ENCODE measurements around the gene FAM221B. TPM values are rescaled to one million over a fixed set of nuclear protein-coding genes. Genes with fewer than 3 reads are reported as not detected.

Gene FAM221B
- total RNA-seq, 1 experiment from 2014 or later, result not detected

- no peak overlapping the region for H3K27ac ChIP-seq
- no peaks in the 10 kb centered on the region for H3K9me3 ChIP-seq (replicated peaks)
- DNase-seq (ENCODE audit: low read depth in 1 of 2, low spot score in 2 of 2), result no peak
Observed at GRCh38 chr9:35820076-35820475, 8.5 kb downstream of the FAM221B start.

GRCh38 chr9:35818341-35818740 lies 10.2 kb downstream of the FAM221B start:
- no peak for DNase-seq (ENCODE audit: low read depth in 1 of 2, low spot score in 2 of 2)
- peaks cover 8% of the 10 kb centered on the region for H3K4me1 ChIP-seq (replicated peaks)
- H3K27ac ChIP-seq, result no peak overlapping the region
- no peaks in the 10 kb centered on the region for H3K27me3 ChIP-seq (replicated peaks)
- no peaks in the 10 kb centered on the region for H3K9me3 ChIP-seq (replicated peaks)
- peaks cover 3% of the 10 kb centered on the region; the same call in 1 of the 2 replicates for H3K36me3 ChIP-seq
- H3K4me3 ChIP-seq, result no peak overlapping the region

More at GRCh38 chr9:35820076-35820475, 8.5 kb downstream of the FAM221B start:
- H3K4me3 ChIP-seq, result no peak overlapping the region
- H3K4me1 ChIP-seq (replicated peaks), result no peaks in the 10 kb centered on the region
- no peaks in the 10 kb centered on the region for H3K36me3 ChIP-seq
- no peaks in the 10 kb centered on the region for H3K27me3 ChIP-seq (replicated peaks)

GRCh38 chr9:35816708-35817107 lies 11.8 kb downstream of the FAM221B start:
- H3K27ac ChIP-seq, result no peak overlapping the region
- DNase-seq (ENCODE audit: low read depth in 1 of 2, low spot score in 2 of 2), result no peak
- H3K4me1 ChIP-seq (replicated peaks), result peaks cover 17% of the 10 kb centered on the region
- H3K4me3 ChIP-seq, result no peak overlapping the region
- peaks cover 3% of the 10 kb centered on the region; the same call in 1 of the 2 replicates for H3K36me3 ChIP-seq
- H3K9me3 ChIP-seq (replicated peaks), result no peaks in the 10 kb centered on the region
- no peaks in the 10 kb centered on the region for H3K27me3 ChIP-seq (replicated peaks)

DNA sequence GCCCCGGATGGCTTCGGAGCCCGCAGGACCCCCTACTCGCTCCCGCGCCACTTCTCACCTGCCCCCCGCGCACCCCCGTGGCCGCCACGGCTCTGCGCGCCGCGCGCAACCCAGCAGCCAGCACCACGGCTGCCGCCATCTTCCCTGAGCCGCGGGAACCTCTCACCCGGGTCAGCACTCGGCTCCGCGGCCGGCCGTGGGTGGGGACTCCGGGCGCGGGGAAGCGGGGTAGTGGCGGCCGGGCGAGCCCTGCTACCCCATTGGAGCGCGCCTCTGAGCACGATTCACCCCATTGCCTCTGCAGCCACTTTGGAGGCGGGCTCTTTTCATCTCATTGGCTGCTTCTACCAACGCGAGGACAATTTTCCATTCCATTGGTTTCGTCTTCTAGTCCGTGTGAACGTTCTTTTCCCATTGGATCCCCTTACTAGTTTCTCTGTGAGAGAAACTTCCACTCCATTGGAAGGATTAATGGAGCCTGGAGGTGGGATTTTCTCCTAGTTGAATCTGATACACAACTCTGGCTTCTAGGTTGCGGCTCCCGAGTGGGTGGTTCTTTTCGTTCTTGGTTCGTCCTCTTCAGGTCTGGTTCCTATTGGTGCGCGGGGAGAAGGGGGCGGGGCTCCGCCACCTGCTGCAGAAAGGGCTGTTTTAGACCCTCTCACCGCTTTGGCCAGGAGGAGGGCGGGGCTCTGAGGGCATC lies 13.5 kb downstream of the FAM221B start, which contains the start of gene HINT2:
TSS of gene HINT2 (minus strand) at position 202 of the 703 bp plus-strand sequence. CDS start at position 139, 63 bp downstream.
- Histone ChIP-seq H3K36me3 (peaks cover 3% of the 10 kb centered on the region; the same call in 1 of the 2 replicates), H3K4me3 (peak within 1 kb of the TSS; percentile 78), H3K9me3 (replicated peaks) (no peaks in the 10 kb centered on the region), H3K4me1 (replicated peaks) (peaks cover 21% of the 10 kb centered on the region), H3K27me3 (replicated peaks) (no peaks in the 10 kb centered on the region), H3K27ac (peak within 1 kb of the TSS; percentile 48)
- DNase-seq (ENCODE audit: low read depth in 1 of 2, low spot score in 2 of 2), result peak; percentile 89 to 92

DNA sequence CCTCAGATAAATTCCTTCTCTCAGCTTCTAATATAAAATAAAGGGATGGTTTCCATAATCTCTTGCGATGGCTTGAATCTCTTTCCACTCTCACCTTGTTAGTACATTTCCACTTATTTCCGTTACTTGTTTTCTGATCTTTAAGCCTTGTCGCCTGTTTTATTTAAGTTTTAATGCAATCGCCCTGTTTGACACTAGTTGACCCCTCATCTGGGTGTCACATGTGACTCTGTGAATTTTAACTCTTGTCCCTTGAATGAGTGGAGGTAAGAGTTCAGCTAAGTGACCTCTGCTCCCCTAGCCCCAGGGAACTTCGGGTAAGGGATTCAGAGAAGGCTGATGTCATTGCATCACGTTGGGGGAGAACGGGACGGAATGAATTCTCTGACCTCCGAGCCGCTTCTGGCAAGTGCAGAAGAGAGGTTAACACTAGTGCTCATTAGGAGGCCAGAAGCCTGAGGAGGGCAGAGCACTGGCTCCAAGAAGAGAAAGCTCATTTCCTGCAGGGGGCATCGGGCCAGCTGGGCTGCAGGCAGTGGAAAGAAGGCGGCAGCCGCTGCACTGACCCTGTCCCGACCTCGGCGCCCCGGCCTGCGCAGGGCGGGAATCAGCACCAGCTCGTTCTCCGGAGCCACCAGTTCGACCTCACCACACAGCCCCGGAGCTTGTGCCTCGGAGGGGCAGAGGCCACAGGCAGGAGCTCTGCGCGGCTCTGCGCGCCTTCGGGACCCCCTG lies 14.3 kb downstream of the FAM221B start:
- Histone ChIP-seq H3K27ac (peak overlapping the region; percentile 48), H3K4me3 (peak overlapping the region; percentile 78), H3K9me3 (replicated peaks) (no peaks in the 10 kb centered on the region), H3K27me3 (replicated peaks) (no peaks in the 10 kb centered on the region), H3K4me1 (replicated peaks) (peaks cover 21% of the 10 kb centered on the region), H3K36me3 (peaks cover 3% of the 10 kb centered on the region; the same call in 1 of the 2 replicates)
- DNase-seq (ENCODE audit: low read depth in 1 of 2, low spot score in 2 of 2), result peak in 1 of 2 experiments; percentile 48

- Histone ChIP-seq H3K9me3 (replicated peaks) (no peaks in the 10 kb centered on the region), H3K4me3 (no peak overlapping the region; the same call in 1 of the 2 replicates), H3K27me3 (replicated peaks) (no peaks in the 10 kb centered on the region), H3K4me1 (replicated peaks) (peaks cover 21% of the 10 kb centered on the region), H3K36me3 (peaks cover 3% of the 10 kb centered on the region; the same call in 1 of the 2 replicates), H3K27ac (no peak overlapping the region)
- no peak for DNase-seq (ENCODE audit: low read depth in 1 of 2, low spot score in 2 of 2)
Observed at GRCh38 chr9:35813434-35814105, 15.0 kb downstream of the FAM221B start.

DNA sequence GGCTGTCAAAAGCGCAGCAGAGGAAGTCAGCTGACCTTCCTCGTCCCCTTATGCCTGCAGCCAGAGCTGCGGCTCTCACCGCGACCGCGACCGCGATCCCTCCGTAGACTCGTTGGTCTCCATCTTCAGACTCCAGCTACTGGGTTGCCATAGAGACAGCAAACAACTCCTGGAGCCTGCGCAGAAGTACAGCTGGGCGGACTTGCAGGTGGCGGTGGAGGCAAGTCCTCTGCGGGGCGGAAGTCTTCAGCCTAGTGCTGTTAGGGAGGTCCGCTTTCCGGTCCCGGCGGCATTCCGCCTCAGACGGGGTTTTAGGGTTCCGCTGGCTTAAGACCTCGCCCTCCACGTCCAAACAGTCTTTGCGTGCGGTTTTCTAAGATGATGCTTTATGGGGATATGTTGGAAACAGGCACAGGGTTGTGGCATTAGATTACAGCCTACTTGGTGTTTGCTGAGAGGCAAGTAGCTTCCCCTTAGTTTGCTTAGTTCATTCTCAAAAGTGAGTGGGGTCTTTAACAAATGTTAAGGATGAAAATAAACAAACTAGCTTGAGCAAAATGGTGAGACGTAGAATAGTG lies 16.4 kb downstream of the FAM221B start, which contains the start of gene SPAG8:
TSS of gene SPAG8 (minus strand) at position 238 of the 578 bp plus-strand sequence. CDS start at position 123, 115 bp downstream.
- peaks cover 3% of the 10 kb centered on the region; the same call in 1 of the 2 replicates for H3K36me3 ChIP-seq
- H3K4me1 ChIP-seq (replicated peaks), result peaks cover 21% of the 10 kb centered on the region
- peak within 1 kb of the TSS; percentile 35 for H3K4me3 ChIP-seq
- H3K9me3 ChIP-seq (replicated peaks), result no peaks in the 10 kb centered on the region
- H3K27me3 ChIP-seq (replicated peaks), result no peaks in the 10 kb centered on the region
- DNase-seq (ENCODE audit: low read depth in 1 of 2, low spot score in 2 of 2), result peak; percentile 65 to 90
- H3K27ac ChIP-seq, result no peak within 1 kb of the TSS

- DNase-seq (ENCODE audit: low read depth in 1 of 2, low spot score in 2 of 2), result no peak
- peak overlapping the region; percentile 35 for H3K4me3 ChIP-seq
- peaks cover 21% of the 10 kb centered on the region for H3K4me1 ChIP-seq (replicated peaks)
- no peak overlapping the region for H3K27ac ChIP-seq
- peaks cover 3% of the 10 kb centered on the region; the same call in 1 of the 2 replicates for H3K36me3 ChIP-seq
- H3K9me3 ChIP-seq (replicated peaks), result no peaks in the 10 kb centered on the region
- H3K27me3 ChIP-seq (replicated peaks), result no peaks in the 10 kb centered on the region
Observed at GRCh38 chr9:35811381-35812024, 17.0 kb downstream of the FAM221B start.

DNA sequence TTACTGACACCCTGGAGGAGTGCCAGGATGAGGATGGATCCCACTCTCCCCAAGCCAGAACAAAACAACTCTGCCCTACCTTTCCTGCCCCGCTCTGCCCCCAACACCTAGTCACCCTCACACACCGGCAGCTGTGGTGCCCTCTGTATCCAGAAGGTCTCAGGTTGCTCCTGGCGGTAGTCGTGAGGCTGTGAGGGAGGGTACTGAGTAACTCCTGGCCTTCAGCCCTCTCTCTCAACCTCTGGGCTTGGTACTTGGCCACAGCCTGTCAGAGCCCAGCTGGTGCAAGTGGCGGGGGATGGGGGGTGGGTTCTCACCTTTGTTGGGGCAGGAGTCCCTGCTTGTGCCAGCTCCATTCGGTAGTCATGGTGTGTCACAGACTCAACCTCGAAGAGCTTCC lies 18.4 kb downstream of the FAM221B start:
- Histone ChIP-seq H3K27ac (no peak overlapping the region), H3K4me1 (replicated peaks) (peaks cover 21% of the 10 kb centered on the region), H3K27me3 (replicated peaks) (no peaks in the 10 kb centered on the region), H3K4me3 (no peak overlapping the region), H3K36me3 (peaks cover 3% of the 10 kb centered on the region; the same call in 1 of the 2 replicates), H3K9me3 (replicated peaks) (no peaks in the 10 kb centered on the region)
- no peak for DNase-seq (ENCODE audit: low read depth in 1 of 2, low spot score in 2 of 2)

DNA sequence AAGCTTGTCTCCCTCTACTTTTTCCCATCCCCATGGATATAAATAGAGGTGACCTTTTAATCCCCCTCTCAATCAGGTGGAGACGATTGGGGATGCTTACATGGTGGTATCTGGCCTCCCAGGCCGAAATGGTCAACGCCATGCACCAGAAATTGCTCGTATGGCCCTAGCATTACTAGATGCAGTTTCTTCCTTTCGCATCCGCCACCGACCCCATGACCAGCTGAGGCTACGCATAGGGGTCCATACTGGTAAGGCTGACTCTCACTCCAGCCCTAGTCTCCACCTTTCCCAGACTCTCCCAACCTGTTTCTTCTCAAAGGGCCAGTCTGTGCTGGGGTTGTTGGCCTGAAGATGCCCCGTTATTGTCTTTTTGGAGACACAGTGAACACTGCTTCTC lies 20.1 kb downstream of the FAM221B start:
- no peak overlapping the region for H3K4me3 ChIP-seq
- H3K4me1 ChIP-seq (replicated peaks), result peaks cover 14% of the 10 kb centered on the region
- H3K27me3 ChIP-seq (replicated peaks), result no peaks in the 10 kb centered on the region
- no peaks in the 10 kb centered on the region for H3K9me3 ChIP-seq (replicated peaks)
- no peak overlapping the region for H3K27ac ChIP-seq
- no peaks in the 10 kb centered on the region; the same call in 1 of the 2 replicates for H3K36me3 ChIP-seq
- no peak for DNase-seq (ENCODE audit: low read depth in 1 of 2, low spot score in 2 of 2)

DNA sequence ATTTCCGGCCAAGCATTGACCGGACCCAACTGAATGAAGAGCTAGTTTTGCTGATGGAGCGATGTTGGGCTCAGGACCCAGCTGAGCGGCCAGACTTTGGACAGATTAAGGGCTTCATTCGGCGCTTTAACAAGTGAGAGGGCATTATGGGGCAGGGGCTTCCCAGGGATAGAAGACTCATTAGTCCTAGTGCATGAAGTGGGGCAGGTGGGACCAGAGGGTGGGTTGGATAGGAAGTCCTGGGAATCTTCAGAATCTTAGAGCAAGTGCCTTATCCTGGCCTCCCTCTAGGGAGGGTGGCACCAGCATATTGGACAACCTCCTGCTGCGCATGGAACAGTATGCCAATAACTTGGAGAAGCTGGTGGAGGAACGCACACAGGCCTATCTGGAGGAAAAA lies 22.4 kb downstream of the FAM221B start:
- H3K4me3 ChIP-seq, result no peak overlapping the region
- no peaks in the 10 kb centered on the region for H3K9me3 ChIP-seq (replicated peaks)
- no peaks in the 10 kb centered on the region for H3K4me1 ChIP-seq (replicated peaks)
- no peak for DNase-seq (ENCODE audit: low read depth in 1 of 2, low spot score in 2 of 2)
- H3K27ac ChIP-seq, result no peak overlapping the region
- H3K27me3 ChIP-seq (replicated peaks), result no peaks in the 10 kb centered on the region
- H3K36me3 ChIP-seq, result 0 out of 2 replicates have a peak, but pooled peaks cover 3% of the 10 kb centered on the region

DNA sequence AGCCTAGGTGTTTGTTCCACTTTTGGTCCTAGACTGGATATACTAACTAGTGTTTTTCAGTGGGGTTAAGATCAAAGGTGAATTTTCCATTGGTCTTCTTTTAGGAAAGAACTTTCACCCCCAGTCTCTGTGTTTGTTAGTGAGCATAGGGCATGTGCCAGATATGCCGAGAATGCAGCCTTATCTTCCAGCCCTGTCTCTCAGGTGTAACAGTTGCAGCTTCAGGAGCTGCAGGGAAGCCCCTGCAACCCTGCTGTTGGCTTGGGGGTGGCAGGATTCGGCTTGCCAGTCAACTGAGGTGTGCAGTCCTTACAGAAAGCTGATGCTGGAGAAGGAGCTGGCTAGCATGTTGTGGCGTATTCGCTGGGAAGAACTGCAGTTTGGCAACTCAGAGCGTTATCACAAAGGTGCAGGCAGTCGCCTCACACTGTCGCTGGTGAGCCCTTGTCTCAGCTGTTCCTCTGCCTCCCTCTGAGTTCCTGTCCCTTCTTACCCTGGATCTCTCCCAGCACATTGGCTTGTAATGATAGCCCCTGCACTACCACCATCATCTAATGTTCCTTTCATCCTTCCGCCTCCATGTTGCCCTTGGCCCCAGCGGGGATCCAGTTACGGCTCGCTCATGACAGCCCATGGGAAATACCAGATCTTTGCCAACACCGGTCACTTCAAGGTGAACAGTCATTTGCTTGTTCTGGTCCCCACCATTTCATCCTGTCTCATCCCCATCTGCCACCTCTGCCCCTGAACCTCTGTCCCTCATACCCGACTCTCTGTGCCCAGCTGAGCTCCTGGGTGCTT lies 27.0 kb downstream of the FAM221B start:
- H3K27me3 ChIP-seq (replicated peaks), result no peaks in the 10 kb centered on the region
- H3K4me3 ChIP-seq, result no peak overlapping the region
- H3K36me3 ChIP-seq, result 0 out of 2 replicates have a peak, but pooled peaks cover 3% of the 10 kb centered on the region
- H3K9me3 ChIP-seq (replicated peaks), result no peaks in the 10 kb centered on the region
- H3K4me1 ChIP-seq (replicated peaks), result peaks cover 28% of the 10 kb centered on the region
- no peak for DNase-seq (ENCODE audit: low read depth in 1 of 2, low spot score in 2 of 2)
- H3K27ac ChIP-seq, result no peak overlapping the region

Measured in SJSA1 (cell line).